Breast epithelium (tissue), 3 donors: ENCODE data around the gene CPA4.

Source experiments
- POLR2A ChIP-seq: fragments of 450-650 bp; IDR thresholded peaks from one replicate; pipeline ENCODE4 v1.6.1; 2016; ENCODE audit warnings: antibody characterized with exemption, mild to moderate bottlenecking, moderate library complexity
- TF ChIP-seq, protein P1 (sequence below), 3 donors: fragments of 450-650 bp; IDR thresholded peaks; one replicate each; pipeline ENCODE4 v1.5.1; 2016 to 2017; ENCODE audit warnings: antibody characterized with exemption in 3 of 3, mild to moderate bottlenecking in 3 of 3, moderate library complexity in 3 of 3

DNA sequence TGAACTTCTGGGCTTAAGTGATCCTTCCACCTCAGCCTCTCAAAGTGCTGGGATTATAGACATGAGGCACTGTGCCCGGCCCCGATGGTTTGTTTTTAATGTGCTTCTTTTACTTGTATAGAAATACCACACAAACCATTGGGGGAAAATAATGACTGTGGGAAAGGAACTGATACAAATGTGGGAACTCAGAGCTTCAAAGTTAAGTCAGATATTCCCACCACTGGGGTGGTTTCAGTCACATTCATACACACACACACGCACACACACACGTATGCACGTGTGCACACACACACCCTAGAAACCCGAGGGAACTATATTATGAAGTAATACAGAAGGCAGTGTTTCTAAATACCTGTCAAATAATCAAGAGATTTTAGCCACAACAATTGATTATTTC is 17.0 kb downstream of the CPA4 start:
- TF ChIP-seq, protein P1, sequence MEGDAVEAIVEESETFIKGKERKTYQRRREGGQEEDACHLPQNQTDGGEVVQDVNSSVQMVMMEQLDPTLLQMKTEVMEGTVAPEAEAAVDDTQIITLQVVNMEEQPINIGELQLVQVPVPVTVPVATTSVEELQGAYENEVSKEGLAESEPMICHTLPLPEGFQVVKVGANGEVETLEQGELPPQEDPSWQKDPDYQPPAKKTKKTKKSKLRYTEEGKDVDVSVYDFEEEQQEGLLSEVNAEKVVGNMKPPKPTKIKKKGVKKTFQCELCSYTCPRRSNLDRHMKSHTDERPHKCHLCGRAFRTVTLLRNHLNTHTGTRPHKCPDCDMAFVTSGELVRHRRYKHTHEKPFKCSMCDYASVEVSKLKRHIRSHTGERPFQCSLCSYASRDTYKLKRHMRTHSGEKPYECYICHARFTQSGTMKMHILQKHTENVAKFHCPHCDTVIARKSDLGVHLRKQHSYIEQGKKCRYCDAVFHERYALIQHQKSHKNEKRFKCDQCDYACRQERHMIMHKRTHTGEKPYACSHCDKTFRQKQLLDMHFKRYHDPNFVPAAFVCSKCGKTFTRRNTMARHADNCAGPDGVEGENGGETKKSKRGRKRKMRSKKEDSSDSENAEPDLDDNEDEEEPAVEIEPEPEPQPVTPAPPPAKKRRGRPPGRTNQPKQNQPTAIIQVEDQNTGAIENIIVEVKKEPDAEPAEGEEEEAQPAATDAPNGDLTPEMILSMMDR (IDR thresholded peaks at IDR 0.05), result no peak
- TF ChIP-seq POLR2A, result no peak
